Activated T-helper 2 cell treated with anti-CD3 and anti-CD28 coated beads, Interferon-gamma antibody, Interleukin-2, Interleukin-4, amounts not matched to agents 10 μg/mL and 5 μg/mL and 100 μg/mL, durations not matched to agents 14 hours and 24 hours and 36 hours (primary cell): ENCODE data around the gene C8B. TPM values are rescaled to one million over a fixed set of nuclear protein-coding genes. Genes with fewer than 3 reads are reported as not detected.

Experiments used
- DNase-seq: peaks from one replicate; pipeline ENCODE4 v3.0.0; 2021; ENCODE audit warnings: low spot score
- H3K27ac Mint-ChIP-seq: one replicate; pipeline ENCODE4 v1.8.0; 2021; ENCODE audit warnings: mixed read lengths
- H3K27me3 Mint-ChIP-seq: one replicate; pipeline ENCODE4 v1.8.0; 2021; ENCODE audit warnings: low read depth, mixed read lengths
- H3K36me3 Mint-ChIP-seq: one replicate; pipeline ENCODE4 v1.8.0; 2021; ENCODE audit warnings: low read depth, mixed read lengths
- H3K4me1 Mint-ChIP-seq: one replicate; pipeline ENCODE4 v1.8.0; 2021; ENCODE audit warnings: low read depth, mixed read lengths
- H3K4me3 Mint-ChIP-seq: one replicate; pipeline ENCODE4 v1.8.0; 2021; ENCODE audit warnings: low read depth, mild to moderate bottlenecking, moderate library complexity, mixed read lengths
- H3K9me3 Mint-ChIP-seq: one replicate; pipeline ENCODE4 v1.8.0; 2021; ENCODE audit warnings: mixed read lengths
- intact Hi-C: fragments of 100-400 bp; cut with micrococcal nuclease; formaldehyde crosslinking; loops from one replicate; pipeline ENCODE4 v1.15.1; 2023
- total RNA-seq: library from RNA; stranded (reverse); gene quantifications from 2 replicates; pipeline ENCODE4 v1.2.3, GENCODE V29; 2022

C8B gene
- total RNA-seq = not detected in 2 replicates

DNA sequence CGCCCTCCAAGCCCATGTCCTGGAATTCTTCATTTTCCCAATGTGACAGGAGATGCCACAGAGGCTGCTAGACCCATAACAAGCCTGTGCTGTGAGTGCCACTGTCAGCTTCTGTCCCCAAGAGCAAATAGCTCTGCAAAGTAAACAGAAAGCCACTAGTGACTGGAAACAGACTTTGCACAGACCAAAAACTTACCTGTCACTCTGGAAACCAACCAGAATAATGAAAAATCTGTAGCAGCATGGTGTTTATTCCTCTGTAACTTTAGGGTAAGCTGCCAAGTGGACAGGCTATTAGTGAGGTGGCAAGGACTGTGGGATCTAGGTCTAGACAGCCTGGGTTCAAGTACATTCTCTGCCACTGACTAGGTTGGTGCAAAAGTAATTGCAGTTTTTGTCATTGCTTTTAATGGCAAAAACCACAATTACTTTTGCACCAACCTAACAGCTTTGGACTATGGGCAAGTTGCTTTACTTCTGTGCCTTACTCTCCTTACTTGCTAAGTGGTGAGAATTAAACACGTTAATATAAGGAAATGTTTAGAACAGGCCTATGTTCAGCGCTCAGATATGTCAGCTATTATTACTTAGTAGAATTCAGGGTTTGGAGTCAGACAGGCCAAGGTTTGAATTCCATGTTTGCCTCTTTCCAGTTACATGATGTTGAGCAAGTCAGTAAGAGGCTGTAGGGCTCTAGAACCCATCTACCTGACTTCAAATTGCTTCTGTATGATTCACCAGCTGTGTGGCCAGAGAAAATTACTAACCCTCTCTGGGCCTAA, at the start of gene C8B:
Gene C8B (minus strand): TSS at position 100 of the 782 bp plus-strand sequence. CDS start 67 bp downstream, at position 33.
- no peak for DNase-seq
- H3K9me3 Mint-ChIP-seq = no peaks in the 10 kb centered on the region
- intact Hi-C loops = no loop called here
- H3K4me3 Mint-ChIP-seq = no peak within 1 kb of the TSS
- no peaks in the 10 kb centered on the region for H3K27me3 Mint-ChIP-seq
- H3K27ac Mint-ChIP-seq = no peak within 1 kb of the TSS
- no peaks in the 10 kb centered on the region for H3K36me3 Mint-ChIP-seq
- no peaks in the 10 kb centered on the region for H3K4me1 Mint-ChIP-seq

GRCh38 chr1:57015071-57015470, 49.3 kb upstream of the C8B start:
- Mint-ChIP-seq H3K27ac (no peak overlapping the region), H3K36me3 (no peaks in the 10 kb centered on the region), H3K27me3 (no peaks in the 10 kb centered on the region), H3K4me3 (no peak overlapping the region), H3K9me3 (no peaks in the 10 kb centered on the region), H3K4me1 (no peaks in the 10 kb centered on the region)
- intact Hi-C loops = no loop called here
- DNase-seq = no peak

- H3K36me3 Mint-ChIP-seq = no peaks in the 10 kb centered on the region
- intact Hi-C loops = no loop called here
- H3K4me1 Mint-ChIP-seq = no peaks in the 10 kb centered on the region
- H3K4me3 Mint-ChIP-seq = no peak overlapping the region
- H3K27ac Mint-ChIP-seq = no peak overlapping the region
- no peaks in the 10 kb centered on the region for H3K9me3 Mint-ChIP-seq
- no peaks in the 10 kb centered on the region for H3K27me3 Mint-ChIP-seq
- no peak for DNase-seq
Observed at GRCh38 chr1:57013522-57013921, 47.7 kb upstream of the C8B start.

- H3K9me3 Mint-ChIP-seq = no peaks in the 10 kb centered on the region
- DNase-seq = no peak
- no peak overlapping the region for H3K27ac Mint-ChIP-seq
- no peak overlapping the region for H3K4me3 Mint-ChIP-seq
- H3K4me1 Mint-ChIP-seq = no peaks in the 10 kb centered on the region
- H3K27me3 Mint-ChIP-seq = no peaks in the 10 kb centered on the region
- no peaks in the 10 kb centered on the region for H3K36me3 Mint-ChIP-seq
- intact Hi-C loops = no loop called here
Observed at GRCh38 chr1:57012315-57012714, 46.5 kb upstream of the C8B start.

GRCh38 chr1:57010511-57010910, 44.7 kb upstream of the C8B start:
- Mint-ChIP-seq H3K36me3 (no peaks in the 10 kb centered on the region), H3K27me3 (no peaks in the 10 kb centered on the region), H3K4me3 (no peak overlapping the region), H3K9me3 (no peaks in the 10 kb centered on the region), H3K27ac (no peak overlapping the region), H3K4me1 (no peaks in the 10 kb centered on the region)
- intact Hi-C loops = no loop called here
- no peak for DNase-seq

- H3K27me3 Mint-ChIP-seq = no peaks in the 10 kb centered on the region
- no peak for DNase-seq
- H3K9me3 Mint-ChIP-seq = no peaks in the 10 kb centered on the region
- intact Hi-C loops = no loop called here
- no peak overlapping the region for H3K27ac Mint-ChIP-seq
- H3K4me3 Mint-ChIP-seq = no peak overlapping the region
- H3K36me3 Mint-ChIP-seq = no peaks in the 10 kb centered on the region
- H3K4me1 Mint-ChIP-seq = no peaks in the 10 kb centered on the region
Observed at GRCh38 chr1:57007948-57008347, 42.1 kb upstream of the C8B start.

DNA sequence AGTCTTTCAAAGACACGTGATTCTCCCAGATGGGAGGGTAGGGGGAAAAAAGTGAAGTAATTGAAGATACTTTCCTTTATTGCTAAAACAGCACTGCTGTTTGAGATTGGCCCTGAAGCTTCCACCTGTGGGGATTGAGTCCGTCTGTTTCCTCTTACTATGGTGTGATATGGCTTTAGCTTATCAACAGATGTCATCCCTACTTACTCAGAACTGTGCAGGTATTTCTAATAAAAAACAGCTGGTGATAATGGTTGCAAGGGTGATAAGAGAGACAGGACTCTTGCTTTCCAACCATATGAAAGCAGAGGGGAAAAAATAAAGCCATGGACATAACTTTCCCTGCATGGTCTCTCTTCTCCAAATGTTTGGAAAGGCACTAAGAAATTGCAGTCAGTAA, 41.7 kb upstream of the C8B start:
- Mint-ChIP-seq H3K27ac (no peak overlapping the region), H3K4me3 (no peak overlapping the region), H3K4me1 (no peaks in the 10 kb centered on the region), H3K9me3 (no peaks in the 10 kb centered on the region), H3K36me3 (no peaks in the 10 kb centered on the region), H3K27me3 (no peaks in the 10 kb centered on the region)
- intact Hi-C loops = no loop called here
- no peak for DNase-seq

DNA sequence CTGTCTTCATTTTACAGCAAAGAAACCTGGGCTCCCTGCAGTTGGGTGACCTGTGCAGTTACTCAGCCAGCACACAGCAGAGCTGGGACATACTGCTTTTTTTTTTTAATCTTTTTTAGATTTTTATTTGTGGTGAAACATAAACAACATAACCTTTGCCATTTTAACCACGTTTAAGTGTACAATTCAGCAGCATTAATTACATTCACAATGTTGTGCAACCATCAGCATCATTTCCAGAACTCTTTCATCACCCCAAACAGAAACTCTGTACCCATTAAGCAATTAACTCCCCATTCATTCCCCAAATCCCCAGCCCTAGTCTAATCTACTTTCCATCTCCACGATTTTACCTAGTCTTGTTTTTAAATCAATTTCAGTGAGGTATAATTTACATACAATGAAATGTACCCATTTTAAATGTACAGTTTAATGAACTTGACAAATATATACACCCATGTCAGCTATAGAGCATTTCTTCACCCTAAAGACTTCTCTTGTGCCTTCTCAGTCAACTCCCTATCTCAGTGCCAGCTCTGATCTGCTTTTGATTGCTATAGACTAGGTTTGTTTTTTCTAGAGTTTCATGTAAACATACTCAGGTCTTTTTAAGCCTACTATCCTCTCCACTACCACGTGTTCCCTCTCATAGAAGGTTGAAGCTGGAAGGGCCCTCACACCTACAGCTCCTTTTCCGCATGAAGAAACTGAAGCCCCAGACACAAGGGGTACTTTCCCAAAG, 37.8 kb upstream of the C8B start:
- H3K4me1 Mint-ChIP-seq = no peaks in the 10 kb centered on the region
- no peaks in the 10 kb centered on the region for H3K9me3 Mint-ChIP-seq
- no peak for DNase-seq
- H3K4me3 Mint-ChIP-seq = no peak overlapping the region
- no peaks in the 10 kb centered on the region for H3K36me3 Mint-ChIP-seq
- no peak overlapping the region for H3K27ac Mint-ChIP-seq
- H3K27me3 Mint-ChIP-seq = no peaks in the 10 kb centered on the region
- intact Hi-C loops = no loop called here

GRCh38 chr1:56995414-56996100, 29.7 kb upstream of the C8B start:
- no peaks in the 10 kb centered on the region for H3K4me1 Mint-ChIP-seq
- no peaks in the 10 kb centered on the region for H3K36me3 Mint-ChIP-seq
- no peaks in the 10 kb centered on the region for H3K9me3 Mint-ChIP-seq
- no peak overlapping the region for H3K27ac Mint-ChIP-seq
- no peaks in the 10 kb centered on the region for H3K27me3 Mint-ChIP-seq
- intact Hi-C loops = no loop called here
- no peak overlapping the region for H3K4me3 Mint-ChIP-seq
- no peak for DNase-seq

DNA sequence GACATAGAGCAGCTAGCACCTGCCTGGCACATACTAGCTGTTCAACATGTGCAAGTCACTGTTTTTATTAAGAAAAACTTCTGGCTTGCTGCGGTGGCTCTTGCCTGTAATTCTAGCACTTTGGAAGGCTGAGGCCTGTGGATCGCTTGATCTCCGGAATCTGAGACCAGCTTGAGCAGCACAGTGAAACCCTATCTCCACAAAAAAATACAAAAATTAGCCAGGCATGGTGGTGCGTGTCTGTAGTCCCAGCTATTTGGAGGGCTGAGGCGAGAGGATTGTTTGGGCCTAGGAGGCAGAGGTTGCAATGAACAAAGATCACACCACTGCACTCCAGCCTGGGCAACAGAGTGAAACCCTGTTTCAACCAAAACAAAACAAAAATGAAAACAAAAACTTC, 27.7 kb upstream of the C8B start:
- no peaks in the 10 kb centered on the region for H3K9me3 Mint-ChIP-seq
- no peak overlapping the region for H3K4me3 Mint-ChIP-seq
- intact Hi-C loops = no loop called here
- no peak for DNase-seq
- no peaks in the 10 kb centered on the region for H3K36me3 Mint-ChIP-seq
- no peaks in the 10 kb centered on the region for H3K27me3 Mint-ChIP-seq
- no peak overlapping the region for H3K27ac Mint-ChIP-seq
- H3K4me1 Mint-ChIP-seq = no peaks in the 10 kb centered on the region

- H3K36me3 Mint-ChIP-seq = no peaks in the 10 kb centered on the region
- intact Hi-C loops = no loop called here
- no peak overlapping the region for H3K27ac Mint-ChIP-seq
- H3K9me3 Mint-ChIP-seq = no peaks in the 10 kb centered on the region
- DNase-seq = no peak
- H3K4me1 Mint-ChIP-seq = no peaks in the 10 kb centered on the region
- no peaks in the 10 kb centered on the region for H3K27me3 Mint-ChIP-seq
- H3K4me3 Mint-ChIP-seq = no peak overlapping the region
Observed at GRCh38 chr1:56992318-56993125, 26.7 kb upstream of the C8B start.

- Mint-ChIP-seq H3K4me3 (no peak overlapping the region), H3K9me3 (no peaks in the 10 kb centered on the region), H3K4me1 (no peaks in the 10 kb centered on the region), H3K27me3 (no peaks in the 10 kb centered on the region), H3K27ac (no peak overlapping the region), H3K36me3 (no peaks in the 10 kb centered on the region)
- intact Hi-C loops = no loop called here
- no peak for DNase-seq
Observed at GRCh38 chr1:56991576-56991975, 25.8 kb upstream of the C8B start.
